ENCODE data around the gene PIANP. TPM values are rescaled to one million over a fixed set of nuclear protein-coding genes. Genes with fewer than 3 reads are reported as not detected.

PIANP gene
- total and polyA plus RNA-seq, 2 of the 4 experiments (the other 2 are of a cell fraction), result 0.18 to 6.8 TPM

GRCh38 chr12:6698352-6699046, 2.1 kb downstream of the PIANP start:
- no peak overlapping the region for H2BK20ac ChIP-seq (ENCODE audit: low read depth, low read length)
- in situ Hi-C loops (cut with MboI; ENCODE audit: low sequenced_read_pairs), result no loop called here
- CTCF ChIA-PET, result interaction anchor here (0.6 kb wide), 2 partner anchors 141 to 245 kb away, joined by 3 read pairs; no protein-coding TSS in a partner anchor
- H3K18ac ChIP-seq (ENCODE audit: low read depth, low read length), result no peak overlapping the region
- no peak overlapping the region for H3K23ac ChIP-seq (ENCODE audit: low read depth, low read length)
- POLR2A ChIA-PET (ENCODE audit: unreplicated experiment), result no interaction called here
- H3K27ac ChIP-seq (ENCODE audit: insufficient read depth, low read length), result no peak overlapping the region
- no peak overlapping the region for H3K14ac ChIP-seq (replicated peaks; ENCODE audit: low read depth, low read length)
- dilution Hi-C loops (cut with HindIII; ENCODE audit: low sequenced_read_pairs, unreplicated experiment), result no loop called here
- H3K79me1 ChIP-seq (ENCODE audit: low read depth in 1 of 2, low read length in 2 of 2), result peaks cover 10 to 17% of the 10 kb centered on the region in 2 experiments; a peak in 3 of 4 replicates
- no peak overlapping the region for H2AK5ac ChIP-seq (ENCODE audit: low read depth, low read length)
- no peak overlapping the region for H3K9ac ChIP-seq (ENCODE audit: low read depth, low read length)
- ATAC-seq (ENCODE audit: low read depth), result no peak
- peaks cover 8% of the 10 kb centered on the region for H3K36me3 ChIP-seq (ENCODE audit: control insufficient read depth, insufficient read depth, low read length)
- H2BK120ac ChIP-seq (ENCODE audit: low read depth, low read length), result no peak overlapping the region
- no peak overlapping the region for H2BK15ac ChIP-seq (ENCODE audit: low read depth, low read length)
- no peak overlapping the region; a peak in 1 of 4 replicates for H4K8ac ChIP-seq (ENCODE audit: low read depth in 2 of 2, low read length in 2 of 2)
- no peaks in the 10 kb centered on the region for H3K9me3 ChIP-seq (ENCODE audit: control insufficient read depth, insufficient read depth, low read length)
- H3K56ac ChIP-seq (ENCODE audit: extremely low read depth, insufficient read depth, low read length), result no peak overlapping the region
- H3K27me3 ChIP-seq (ENCODE audit: control insufficient read depth, insufficient read depth, low read length), result peaks cover under 1% of the 10 kb centered on the region; the same call in 1 of the 2 replicates
- no peak overlapping the region for H2BK5ac ChIP-seq (ENCODE audit: low read depth, low read length, poor library complexity, severe bottlenecking)
- no peak overlapping the region for H3K4me2 ChIP-seq (ENCODE audit: low read depth, low read length)
- no peaks in the 10 kb centered on the region for H4K20me1 ChIP-seq (ENCODE audit: insufficient read depth, low read length)
- BruUV-seq (replicated peaks), result no TSS peak
- no peak overlapping the region for H3K4ac ChIP-seq (ENCODE audit: low read depth, low read length)
- intact Hi-C loops (cut with micrococcal nuclease), result loop anchor here (1.0 kb wide), 1 partner anchor 81 kb away; no protein-coding TSS in a partner anchor
- no peak overlapping the region for H2AFZ ChIP-seq (replicated peaks; ENCODE audit: low read length, poor library complexity)
- WGBS, 2 experiments (ENCODE audit: extremely low coverage in 2 of 2, insufficient read length in 1 of 2), result 71% methylated on average over 3 of the region's 8 CpGs; no CpG with 5 or more reads in 1 of the 2 experiments
- H3K4me3 ChIP-seq (ENCODE audit: insufficient read depth, low read depth, low read length), result no peak overlapping the region
- peak overlapping the region; percentile 91 for H2AK9ac ChIP-seq (replicated peaks; ENCODE audit: low read depth, low read length, poor library complexity)
- H4K5ac ChIP-seq (ENCODE audit: low read depth, low read length), result no peak overlapping the region
- H4K91ac ChIP-seq (ENCODE audit: insufficient read depth, low read depth, low read length), result no peak overlapping the region
- TF ChIP-seq MAZ (IDR thresholded peaks at IDR 0.05; ENCODE audit: borderline replicate concordance, low read depth, low read length) (no peak), CEBPB (IDR thresholded peaks at IDR 0.05; ENCODE audit: low read depth, low read length) (no peak), MAFK (IDR thresholded peaks at IDR 0.05; ENCODE audit: low read depth, low read length) (no peak), NFE2L2 (IDR thresholded peaks at IDR 0.05; ENCODE audit: low read depth, low read length) (no peak), MXI1 (IDR thresholded peaks at IDR 0.05; ENCODE audit: borderline replicate concordance, low read depth, low read length) (no peak)
- DNase-seq, result no peak
- H3K4me1 ChIP-seq (ENCODE audit: control insufficient read depth, insufficient read depth, low read length), result peaks cover 4% of the 10 kb centered on the region
- no peaks in the 10 kb centered on the region for H3K9me1 ChIP-seq (ENCODE audit: insufficient read depth, low read length)

All from IMR-90 (cell line).